Mucosa of stomach (tissue), 1 donor: ENCODE data around the gene ZNF682.
"Not testable (repeated sequence)": the region's sequence is repeated elsewhere in the genome, so short reads cannot be mapped to it uniquely, and the experiment has no call there.

Experiments
- H3K27me3 ChIP-seq: one replicate; pipeline ENCODE4 v1.7.0; 2013; ENCODE audit warnings: mild to moderate bottlenecking, low read length; ENCODE audit not compliant: control insufficient read depth, insufficient read depth
- H3K36me3 ChIP-seq: one replicate; pipeline ENCODE4 v1.7.0; 2013; ENCODE audit warnings: low read length; ENCODE audit not compliant: control insufficient read depth, insufficient read depth
- H3K4me1 ChIP-seq: one replicate; pipeline ENCODE4 v1.7.0; 2013; ENCODE audit warnings: mild to moderate bottlenecking, low read length; ENCODE audit not compliant: control insufficient read depth, insufficient read depth
- H3K4me3 ChIP-seq: one replicate; pipeline ENCODE4 v1.7.0; 2013; ENCODE audit warnings: low read length
- H3K9ac ChIP-seq: one replicate; pipeline ENCODE4 v1.7.0; 2013; ENCODE audit warnings: mild to moderate bottlenecking, low read length, moderate library complexity
- H3K9me3 ChIP-seq: one replicate; pipeline ENCODE4 v1.7.0; 2013; ENCODE audit warnings: mild to moderate bottlenecking, low read length, moderate library complexity; ENCODE audit not compliant: control insufficient read depth
- donor health status: Pancreatic carcinoma.

Gene ZNF682

GRCh38 chr19:20039203-20039723 lies at the start of gene ZNF682:
Gene ZNF682, minus strand, starts transcription at chr19:20039505. Its CDS starts 160 bp downstream, at chr19:20039345.
- no peaks in the 10 kb centered on the region for H3K4me1 ChIP-seq
- no peaks in the 10 kb centered on the region for H3K27me3 ChIP-seq
- H3K36me3 ChIP-seq: no peaks in the 10 kb centered on the region
- peak within 1 kb of the TSS; percentile 84 for H3K4me3 ChIP-seq
- H3K9me3 ChIP-seq: no peaks in the 10 kb centered on the region
- H3K9ac ChIP-seq: peak within 1 kb of the TSS; percentile 79

GRCh38 chr19:20082876-20083275 lies 43.6 kb upstream of the ZNF682 start:
- not testable (repeated sequence) for H3K27me3 ChIP-seq, H3K4me1 ChIP-seq, H3K4me3 ChIP-seq, H3K9ac ChIP-seq, H3K36me3 ChIP-seq, H3K9me3 ChIP-seq

GRCh38 chr19:20082232-20082833 lies 43.0 kb upstream of the ZNF682 start:
- H3K9me3 ChIP-seq, H3K9ac ChIP-seq, H3K4me3 ChIP-seq, H3K27me3 ChIP-seq, H3K36me3 ChIP-seq, H3K4me1 ChIP-seq: not testable (repeated sequence)

- H3K36me3 ChIP-seq: no peaks in the 10 kb centered on the region
- no peaks in the 10 kb centered on the region for H3K27me3 ChIP-seq
- no peak overlapping the region for H3K9ac ChIP-seq
- H3K4me3 ChIP-seq: no peak overlapping the region
- no peaks in the 10 kb centered on the region for H3K9me3 ChIP-seq
- no peaks in the 10 kb centered on the region for H3K4me1 ChIP-seq
Observed at GRCh38 chr19:20080656-20081055, 41.4 kb upstream of the ZNF682 start.

- Histone ChIP-seq H3K27me3 (no peaks in the 10 kb centered on the region), H3K4me1 (no peaks in the 10 kb centered on the region), H3K4me3 (no peak overlapping the region), H3K36me3 (no peaks in the 10 kb centered on the region), H3K9ac (peak overlapping the region; percentile 62), H3K9me3 (no peaks in the 10 kb centered on the region)
Observed at GRCh38 chr19:20079476-20079875, 40.2 kb upstream of the ZNF682 start.

GRCh38 chr19:20078581-20079031 lies 39.3 kb upstream of the ZNF682 start:
- Histone ChIP-seq H3K27me3 (no peaks in the 10 kb centered on the region), H3K4me3 (peak overlapping the region; percentile 83), H3K9ac (peak overlapping the region; percentile 62), H3K4me1 (no peaks in the 10 kb centered on the region), H3K36me3 (no peaks in the 10 kb centered on the region), H3K9me3 (no peaks in the 10 kb centered on the region)

- H3K27me3 ChIP-seq: no peaks in the 10 kb centered on the region
- H3K4me1 ChIP-seq: no peaks in the 10 kb centered on the region
- H3K36me3 ChIP-seq: no peaks in the 10 kb centered on the region
- peak within 1 kb of the TSS; percentile 83 for H3K4me3 ChIP-seq
- no peaks in the 10 kb centered on the region for H3K9me3 ChIP-seq
- H3K9ac ChIP-seq: peak within 1 kb of the TSS; percentile 62
Observed at GRCh38 chr19:20077791-20078463, 38.6 kb upstream of the ZNF682 start, which contains the start of gene ZNF90. Gene ZNF90, plus strand, starts transcription at chr19:20078000. Its CDS starts 133 bp downstream, at chr19:20078133.

GRCh38 chr19:20072936-20073335 lies 33.6 kb upstream of the ZNF682 start:
- H3K9ac ChIP-seq: no peak overlapping the region

GRCh38 chr19:20070691-20071090 lies 31.4 kb upstream of the ZNF682 start:
- Histone ChIP-seq H3K27me3 (no peaks in the 10 kb centered on the region), H3K4me1 (no peaks in the 10 kb centered on the region), H3K4me3 (no peak overlapping the region), H3K9me3 (no peaks in the 10 kb centered on the region), H3K36me3 (no peaks in the 10 kb centered on the region), H3K9ac (no peak overlapping the region)

More at GRCh38 chr19:20072936-20073335, 33.6 kb upstream of the ZNF682 start:
- H3K36me3 ChIP-seq: no peaks in the 10 kb centered on the region
- H3K4me3 ChIP-seq: no peak overlapping the region
- H3K4me1 ChIP-seq: no peaks in the 10 kb centered on the region
- no peaks in the 10 kb centered on the region for H3K27me3 ChIP-seq
- H3K9me3 ChIP-seq: no peaks in the 10 kb centered on the region

GRCh38 chr19:20068559-20068958 lies 29.3 kb upstream of the ZNF682 start:
- not testable (repeated sequence) for H3K36me3 ChIP-seq, H3K9me3 ChIP-seq, H3K9ac ChIP-seq, H3K4me3 ChIP-seq, H3K27me3 ChIP-seq, H3K4me1 ChIP-seq

- Histone ChIP-seq H3K27me3 (no peaks in the 10 kb centered on the region), H3K9me3 (no peaks in the 10 kb centered on the region), H3K36me3 (no peaks in the 10 kb centered on the region), H3K4me3 (no peak overlapping the region), H3K4me1 (no peaks in the 10 kb centered on the region), H3K9ac (no peak overlapping the region)
Observed at GRCh38 chr19:20067943-20068342, 28.6 kb upstream of the ZNF682 start.

GRCh38 chr19:20066861-20067260 lies 27.6 kb upstream of the ZNF682 start:
- no peak overlapping the region for H3K4me3 ChIP-seq
- H3K9me3 ChIP-seq: no peaks in the 10 kb centered on the region
- H3K27me3 ChIP-seq: no peaks in the 10 kb centered on the region
- H3K36me3 ChIP-seq: no peaks in the 10 kb centered on the region
- no peaks in the 10 kb centered on the region for H3K4me1 ChIP-seq
- no peak overlapping the region for H3K9ac ChIP-seq
